GM23338 (cell line): ENCODE measurements around the gene SLC39A11. TPM values are rescaled to one million over a fixed set of nuclear protein-coding genes. Genes with fewer than 3 reads are reported as not detected.

Experiments used
- ATAC-seq: fragments of 200-7000 bp; cut with Tn5 transposase; 3 replicates; pipeline ENCODE4 v1.9.1; 2020
- DNase-seq: peaks from one replicate; pipeline ENCODE4 v3.0.0-alpha.2; 2015; ENCODE audit warnings: low spot score
- H2AFZ ChIP-seq: fragments of 200-600 bp; sonication (generic); 2 replicates; pipeline ENCODE4 v1.8.0; 2016; ENCODE audit warnings: antibody characterized with exemption, mild to moderate bottlenecking, moderate library complexity
- H3F3A ChIP-seq: fragments of 200-600 bp; sonication (generic); replicated peaks from 2 replicates; pipeline ENCODE4 v1.8.0; 2017; ENCODE audit warnings: antibody characterized with exemption, mixed run types, low read depth
- H3K27ac ChIP-seq: fragments of 200-600 bp; sonication (generic); 2 replicates; pipeline ENCODE4 v1.6.1; 2016; ENCODE audit warnings: low read depth
- H3K27me3 ChIP-seq: fragments of 200-600 bp; sonication (generic); 2 replicates; pipeline ENCODE4 v1.8.0; 2016; ENCODE audit warnings: mild to moderate bottlenecking, mixed run types, moderate library complexity; ENCODE audit not compliant: insufficient read depth
- H3K36me3 ChIP-seq: fragments of 200-600 bp; sonication (generic); 2 replicates; pipeline ENCODE4 v1.8.0; 2016; ENCODE audit warnings: mild to moderate bottlenecking; ENCODE audit not compliant: insufficient read depth
- H3K4me1 ChIP-seq: fragments of 200-600 bp; sonication (generic); 2 replicates; pipeline ENCODE4 v1.8.0; 2016; ENCODE audit warnings: mild to moderate bottlenecking, moderate library complexity; ENCODE audit not compliant: insufficient read depth
- H3K4me2 ChIP-seq: fragments of 200-600 bp; sonication (generic); 2 replicates; pipeline ENCODE4 v1.7.1; 2017; ENCODE audit warnings: mixed run types
- H3K4me3 ChIP-seq: fragments of 200-600 bp; sonication (generic); 2 replicates; pipeline ENCODE4 v1.6.1; 2016; ENCODE audit warnings: mixed run types
- H3K79me2 ChIP-seq: fragments of 200-600 bp; sonication (generic); replicated peaks from 2 replicates; pipeline ENCODE4 v1.8.0; 2017; ENCODE audit warnings: mild to moderate bottlenecking; ENCODE audit not compliant: insufficient read depth
- H3K9me2 ChIP-seq: fragments of 200-600 bp; sonication (generic); 2 replicates; pipeline ENCODE4 v1.8.0; 2017; ENCODE audit not compliant: insufficient read depth
- H4K20me1 ChIP-seq: fragments of 200-600 bp; sonication (generic); replicated peaks from 2 replicates; pipeline ENCODE4 v1.8.0; 2017; ENCODE audit warnings: mild to moderate bottlenecking; ENCODE audit not compliant: insufficient read depth
- H3K27ac Mint-ChIP-seq: 2 replicates; pipeline ENCODE4 v1.8.0; 2020; ENCODE audit warnings: inconsistent platforms, mild to moderate bottlenecking, moderate library complexity, mixed read lengths
- H3K27me3 Mint-ChIP-seq: 3 replicates; pipeline ENCODE4 v1.8.0; 2022; ENCODE audit warnings: low read depth, mild to moderate bottlenecking, moderate library complexity, mixed read lengths, inconsistent platforms; ENCODE audit not compliant: insufficient read depth, poor library complexity
- H3K36me3 Mint-ChIP-seq: 3 replicates; pipeline ENCODE4 v1.8.0; 2021; ENCODE audit warnings: low read depth, mild to moderate bottlenecking, inconsistent platforms, moderate library complexity, mixed read lengths
- H3K4me1 Mint-ChIP-seq: 3 replicates; pipeline ENCODE4 v1.8.0; 2020; ENCODE audit warnings: mild to moderate bottlenecking, inconsistent platforms, mixed read lengths
- H3K4me3 Mint-ChIP-seq: 3 replicates; pipeline ENCODE4 v1.8.0; 2021; ENCODE audit warnings: moderate library complexity, mild to moderate bottlenecking, inconsistent platforms, mixed read lengths
- H3K9me3 Mint-ChIP-seq: 3 replicates; pipeline ENCODE4 v1.8.0; 2020; ENCODE audit warnings: moderate library complexity, mild to moderate bottlenecking, inconsistent platforms, mixed read lengths
- CREB1 ChIP-seq: fragments of 250-450 bp; sonication (Bioruptor Pico); IDR thresholded peaks from 2 replicates; pipeline ENCODE4 v1.5.0; 2020; ENCODE audit warnings: low read depth, mild to moderate bottlenecking, moderate library complexity
- EZH2 ChIP-seq: fragments of 200-600 bp; sonication (generic); IDR thresholded peaks from one replicate; pipeline ENCODE4 v1.8.0; 2017; ENCODE audit warnings: antibody characterized with exemption, mild to moderate bottlenecking, low read depth; ENCODE audit not compliant: unreplicated experiment
- EZH2phosphoT487 ChIP-seq: fragments of 200-600 bp; sonication (generic); IDR thresholded peaks from one replicate; pipeline ENCODE4 v1.8.1; 2018; ENCODE audit warnings: antibody characterized with exemption; ENCODE audit not compliant: unreplicated experiment
- JUNB ChIP-seq: IDR thresholded peaks from one replicate; pipeline ENCODE4 v1.6.1; 2016; ENCODE audit warnings: antibody characterized with exemption; ENCODE audit not compliant: unreplicated experiment
- NANOG ChIP-seq: IDR thresholded peaks from 2 replicates; pipeline ENCODE4 v1.6.1; 2016; ENCODE audit warnings: antibody characterized with exemption, borderline replicate concordance
- POLR2AphosphoS5 ChIP-seq: IDR thresholded peaks from 2 replicates; pipeline ENCODE4 v1.6.1; 2016; ENCODE audit warnings: antibody characterized with exemption, low read depth
- REST ChIP-seq: IDR thresholded peaks from one replicate; pipeline ENCODE4 v1.6.1; 2018; ENCODE audit warnings: antibody characterized with exemption; ENCODE audit not compliant: unreplicated experiment
- STAT1 ChIP-seq: IDR thresholded peaks from one replicate; pipeline ENCODE4 v1.6.1; 2016; ENCODE audit warnings: antibody characterized with exemption; ENCODE audit not compliant: unreplicated experiment
- ZNF114 ChIP-seq: fragments of 250-450 bp; sonication (Bioruptor Pico); IDR thresholded peaks from 2 replicates; pipeline ENCODE4 v1.5.0; 2020; ENCODE audit warnings: mild to moderate bottlenecking, moderate library complexity
- ZNF331 ChIP-seq: fragments of 250-450 bp; sonication (Bioruptor Pico); IDR thresholded peaks from 2 replicates; pipeline ENCODE4 v1.5.0; 2020; ENCODE audit warnings: low read depth, mild to moderate bottlenecking, moderate library complexity
- polyA plus RNA-seq: library from polyadenylated mRNA; unstranded; fragments of >200 nt; fragmentation: Nextera tagmentation; extraction: Ambion mirVana; gene quantifications from 2 replicates; pipeline ENCODE4 v1.2.1, GENCODE V29; 2016
- total RNA-seq: library from RNA; depleted of rRNA; stranded (reverse); fragments of >200 nt; shearing (Covaris generic); gene quantifications from 2 replicates; pipeline ENCODE4 v1.2.3, GENCODE V29; 2014
- TF ChIP-seq, protein P1 (sequence below), 2 experiments: fragments of 200-600 bp in 1 of 2; sonication (generic) in 1 of 2; conservative IDR thresholded peaks; 2 replicates each; pipeline versions ENCODE4 v1.5.1 to v1.6.1; 2016 to 2017; ENCODE audit warnings: antibody characterized with exemption in 2 of 2, low read depth in 2 of 2, mild to moderate bottlenecking in 2 of 2, moderate library complexity in 1 of 2
- TF ChIP-seq, protein P2 (sequence below): fragments of 250-450 bp; sonication (Bioruptor Pico); IDR thresholded peaks from 2 replicates; pipeline ENCODE4 v1.5.0; 2020; ENCODE audit warnings: mild to moderate bottlenecking, moderate library complexity
- TF ChIP-seq, protein P3 (sequence below): IDR thresholded peaks from 2 replicates; pipeline ENCODE4 v1.6.1; 2016; ENCODE audit warnings: antibody characterized with exemption

The SLC39A11 gene
- total and polyA plus RNA-seq, 2 experiments from 2014 or later: 10.8 to 18.1 TPM

DNA sequence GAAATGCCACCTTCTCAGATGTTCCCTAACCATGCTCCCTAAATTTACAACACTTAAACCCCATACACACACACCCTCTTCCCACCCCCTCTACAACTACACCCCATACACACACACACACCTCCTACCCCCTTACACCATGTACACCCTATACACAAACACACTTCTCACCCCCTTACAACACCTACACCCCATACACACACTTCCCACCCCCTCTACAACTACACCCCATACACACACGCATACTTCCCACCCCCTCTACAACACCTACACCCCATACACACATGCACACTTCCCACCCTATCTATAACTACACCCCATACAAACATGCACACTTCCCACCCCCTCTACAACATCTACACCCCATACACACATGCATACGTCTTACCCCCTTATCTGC, 172.0 kb downstream of the SLC39A11 start (continued):
- TF ChIP-seq JUNB (no peak), ZNF331 (CRISPR knock-in tag) (no peak), EZH2 (no peak), NANOG (no peak), EZH2phosphoT487 (no peak)

GRCh38 chr17:72916991-72917390, 175.5 kb downstream of the SLC39A11 start:
- no peaks in the 10 kb centered on the region for H4K20me1 ChIP-seq
- no peak overlapping the region for H3K4me3 ChIP-seq
- no peaks in the 10 kb centered on the region for H3K79me2 ChIP-seq
- ATAC-seq: no peak
- DNase-seq: no peak
- no peaks in the 10 kb centered on the region for H3K36me3 ChIP-seq
- 0 out of 2 replicates have a peak, but pooled peaks cover 3% of the 10 kb centered on the region for H3K9me2 ChIP-seq
- H3F3A ChIP-seq: no peaks in the 10 kb centered on the region
- no peak overlapping the region for H2AFZ ChIP-seq
- no peaks in the 10 kb centered on the region for H3K36me3 Mint-ChIP-seq
- H3K4me1 ChIP-seq: no peaks in the 10 kb centered on the region
- no peak overlapping the region for H3K27ac ChIP-seq
- H3K4me2 ChIP-seq: no peak overlapping the region
- H3K4me3 Mint-ChIP-seq: no peak overlapping the region
- no peak overlapping the region for H3K27ac Mint-ChIP-seq
- peaks cover 3% of the 10 kb centered on the region for H3K27me3 Mint-ChIP-seq
- no peaks in the 10 kb centered on the region for H3K27me3 ChIP-seq
- H3K9me3 Mint-ChIP-seq: no peaks in the 10 kb centered on the region; the same call in 2 of the 3 replicates
- no peaks in the 10 kb centered on the region for H3K4me1 Mint-ChIP-seq
- TF ChIP-seq NANOG (no peak), REST (no peak), EZH2 (no peak), JUNB (no peak), POLR2AphosphoS5 (no peak), ZNF114 (CRISPR knock-in tag) (no peak), EZH2phosphoT487 (no peak), ZNF331 (CRISPR knock-in tag) (no peak), STAT1 (no peak), CREB1 (CRISPR knock-in tag) (no peak)
- TF ChIP-seq, protein P1, sequence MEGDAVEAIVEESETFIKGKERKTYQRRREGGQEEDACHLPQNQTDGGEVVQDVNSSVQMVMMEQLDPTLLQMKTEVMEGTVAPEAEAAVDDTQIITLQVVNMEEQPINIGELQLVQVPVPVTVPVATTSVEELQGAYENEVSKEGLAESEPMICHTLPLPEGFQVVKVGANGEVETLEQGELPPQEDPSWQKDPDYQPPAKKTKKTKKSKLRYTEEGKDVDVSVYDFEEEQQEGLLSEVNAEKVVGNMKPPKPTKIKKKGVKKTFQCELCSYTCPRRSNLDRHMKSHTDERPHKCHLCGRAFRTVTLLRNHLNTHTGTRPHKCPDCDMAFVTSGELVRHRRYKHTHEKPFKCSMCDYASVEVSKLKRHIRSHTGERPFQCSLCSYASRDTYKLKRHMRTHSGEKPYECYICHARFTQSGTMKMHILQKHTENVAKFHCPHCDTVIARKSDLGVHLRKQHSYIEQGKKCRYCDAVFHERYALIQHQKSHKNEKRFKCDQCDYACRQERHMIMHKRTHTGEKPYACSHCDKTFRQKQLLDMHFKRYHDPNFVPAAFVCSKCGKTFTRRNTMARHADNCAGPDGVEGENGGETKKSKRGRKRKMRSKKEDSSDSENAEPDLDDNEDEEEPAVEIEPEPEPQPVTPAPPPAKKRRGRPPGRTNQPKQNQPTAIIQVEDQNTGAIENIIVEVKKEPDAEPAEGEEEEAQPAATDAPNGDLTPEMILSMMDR (conservative IDR thresholded peaks at IDR 0.05; ENCODE audit: low read depth in 2 of 2): no peak
- TF ChIP-seq, protein P2, sequence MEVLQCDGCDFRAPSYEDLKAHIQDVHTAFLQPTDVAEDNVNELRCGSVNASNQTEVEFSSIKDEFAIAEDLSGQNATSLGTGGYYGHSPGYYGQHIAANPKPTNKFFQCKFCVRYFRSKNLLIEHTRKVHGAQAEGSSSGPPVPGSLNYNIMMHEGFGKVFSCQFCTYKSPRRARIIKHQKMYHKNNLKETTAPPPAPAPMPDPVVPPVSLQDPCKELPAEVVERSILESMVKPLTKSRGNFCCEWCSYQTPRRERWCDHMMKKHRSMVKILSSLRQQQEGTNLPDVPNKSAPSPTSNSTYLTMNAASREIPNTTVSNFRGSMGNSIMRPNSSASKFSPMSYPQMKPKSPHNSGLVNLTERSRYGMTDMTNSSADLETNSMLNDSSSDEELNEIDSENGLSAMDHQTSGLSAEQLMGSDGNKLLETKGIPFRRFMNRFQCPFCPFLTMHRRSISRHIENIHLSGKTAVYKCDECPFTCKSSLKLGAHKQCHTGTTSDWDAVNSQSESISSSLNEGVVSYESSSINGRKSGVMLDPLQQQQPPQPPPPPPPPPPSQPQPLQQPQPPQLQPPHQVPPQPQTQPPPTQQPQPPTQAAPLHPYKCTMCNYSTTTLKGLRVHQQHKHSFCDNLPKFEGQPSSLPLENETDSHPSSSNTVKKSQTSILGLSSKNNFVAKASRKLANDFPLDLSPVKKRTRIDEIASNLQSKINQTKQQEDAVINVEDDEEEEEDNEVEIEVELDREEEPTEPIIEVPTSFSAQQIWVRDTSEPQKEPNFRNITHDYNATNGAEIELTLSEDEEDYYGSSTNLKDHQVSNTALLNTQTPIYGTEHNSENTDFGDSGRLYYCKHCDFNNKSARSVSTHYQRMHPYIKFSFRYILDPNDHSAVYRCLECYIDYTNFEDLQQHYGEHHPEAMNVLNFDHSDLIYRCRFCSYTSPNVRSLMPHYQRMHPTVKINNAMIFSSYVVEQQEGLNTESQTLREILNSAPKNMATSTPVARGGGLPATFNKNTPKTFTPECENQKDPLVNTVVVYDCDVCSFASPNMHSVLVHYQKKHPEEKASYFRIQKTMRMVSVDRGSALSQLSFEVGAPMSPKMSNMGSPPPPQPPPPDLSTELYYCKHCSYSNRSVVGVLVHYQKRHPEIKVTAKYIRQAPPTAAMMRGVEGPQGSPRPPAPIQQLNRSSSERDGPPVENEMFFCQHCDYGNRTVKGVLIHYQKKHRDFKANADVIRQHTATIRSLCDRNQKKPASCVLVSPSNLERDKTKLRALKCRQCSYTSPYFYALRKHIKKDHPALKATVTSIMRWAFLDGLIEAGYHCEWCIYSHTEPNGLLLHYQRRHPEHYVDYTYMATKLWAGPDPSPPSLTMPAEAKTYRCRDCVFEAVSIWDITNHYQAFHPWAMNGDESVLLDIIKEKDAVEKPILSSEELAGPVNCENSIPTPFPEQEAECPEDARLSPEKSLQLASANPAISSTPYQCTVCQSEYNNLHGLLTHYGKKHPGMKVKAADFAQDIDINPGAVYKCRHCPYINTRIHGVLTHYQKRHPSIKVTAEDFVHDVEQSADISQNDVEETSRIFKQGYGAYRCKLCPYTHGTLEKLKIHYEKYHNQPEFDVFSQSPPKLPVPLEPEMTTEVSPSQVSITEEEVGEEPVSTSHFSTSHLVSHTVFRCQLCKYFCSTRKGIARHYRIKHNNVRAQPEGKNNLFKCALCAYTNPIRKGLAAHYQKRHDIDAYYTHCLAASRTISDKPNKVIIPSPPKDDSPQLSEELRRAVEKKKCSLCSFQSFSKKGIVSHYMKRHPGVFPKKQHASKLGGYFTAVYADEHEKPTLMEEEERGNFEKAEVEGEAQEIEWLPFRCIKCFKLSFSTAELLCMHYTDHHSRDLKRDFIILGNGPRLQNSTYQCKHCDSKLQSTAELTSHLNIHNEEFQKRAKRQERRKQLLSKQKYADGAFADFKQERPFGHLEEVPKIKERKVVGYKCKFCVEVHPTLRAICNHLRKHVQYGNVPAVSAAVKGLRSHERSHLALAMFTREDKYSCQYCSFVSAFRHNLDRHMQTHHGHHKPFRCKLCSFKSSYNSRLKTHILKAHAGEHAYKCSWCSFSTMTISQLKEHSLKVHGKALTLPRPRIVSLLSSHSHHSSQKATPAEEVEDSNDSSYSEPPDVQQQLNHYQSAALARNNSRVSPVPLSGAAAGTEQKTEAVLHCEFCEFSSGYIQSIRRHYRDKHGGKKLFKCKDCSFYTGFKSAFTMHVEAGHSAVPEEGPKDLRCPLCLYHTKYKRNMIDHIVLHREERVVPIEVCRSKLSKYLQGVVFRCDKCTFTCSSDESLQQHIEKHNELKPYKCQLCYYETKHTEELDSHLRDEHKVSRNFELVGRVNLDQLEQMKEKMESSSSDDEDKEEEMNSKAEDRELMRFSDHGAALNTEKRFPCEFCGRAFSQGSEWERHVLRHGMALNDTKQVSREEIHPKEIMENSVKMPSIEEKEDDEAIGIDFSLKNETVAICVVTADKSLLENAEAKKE (CRISPR knock-in tag): no peak
- TF ChIP-seq, protein P3, sequence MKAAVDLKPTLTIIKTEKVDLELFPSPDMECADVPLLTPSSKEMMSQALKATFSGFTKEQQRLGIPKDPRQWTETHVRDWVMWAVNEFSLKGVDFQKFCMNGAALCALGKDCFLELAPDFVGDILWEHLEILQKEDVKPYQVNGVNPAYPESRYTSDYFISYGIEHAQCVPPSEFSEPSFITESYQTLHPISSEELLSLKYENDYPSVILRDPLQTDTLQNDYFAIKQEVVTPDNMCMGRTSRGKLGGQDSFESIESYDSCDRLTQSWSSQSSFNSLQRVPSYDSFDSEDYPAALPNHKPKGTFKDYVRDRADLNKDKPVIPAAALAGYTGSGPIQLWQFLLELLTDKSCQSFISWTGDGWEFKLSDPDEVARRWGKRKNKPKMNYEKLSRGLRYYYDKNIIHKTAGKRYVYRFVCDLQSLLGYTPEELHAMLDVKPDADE: no peak
